Panc1 (cell line): ENCODE results near the gene CNGA1. TPM values are rescaled to one million over a fixed set of nuclear protein-coding genes. Genes with fewer than 3 reads are reported as not detected.
"Not testable (repeated sequence)": the region's sequence is repeated elsewhere in the genome, so short reads cannot be mapped to it uniquely, and the experiment has no call there.

Experiments
- ATAC-seq: fragments of 200-7000 bp; cut with Tn5 transposase; 2 replicates; pipeline ENCODE4 v1.9.1; 2020; ENCODE audit warnings: mild to moderate bottlenecking, moderate library complexity
- BruUV-seq: library from RNA; stranded (reverse); fragments of 400-500 nt; replicated peaks from 2 replicates; lab custom pipeline; 2021; lab: Mats Ljungman, UMichigan
- CTCF ChIA-PET: fragments of 300-600 bp; sonication (Branson Sonifier 250); formaldehyde crosslinking; loops from one replicate; lab custom pipeline; 2022; ENCODE audit warnings: antibody characterized with exemption; lab: Charles Lee
- POLR2A ChIA-PET: fragments of 300-600 bp; sonication (Branson Sonifier 250); formaldehyde crosslinking; loops from one replicate; lab custom pipeline; 2022; ENCODE audit warnings: antibody characterized with exemption; lab: Charles Lee
- DNase-seq: peaks from one replicate; pipeline ENCODE4 v3.0.0-alpha.2; 2010; ENCODE audit warnings: low read depth, low spot score
- H3K27ac ChIP-seq: 2 replicates; pipeline ENCODE4 v1.5.1; 2011; ENCODE audit warnings: mild to moderate bottlenecking, low read length, inconsistent platforms
- H3K27me3 ChIP-seq: fragments of 200-500 bp; sonication (Bioruptor generic); 2 replicates; pipeline ENCODE4 v1.6.0; 2014; ENCODE audit warnings: low read length, inconsistent platforms; ENCODE audit not compliant: control insufficient read depth, insufficient read depth
- H3K36me3 ChIP-seq: fragments of 200-500 bp; sonication (Bioruptor generic); 2 replicates; pipeline ENCODE4 v1.5.1; 2014; ENCODE audit warnings: inconsistent platforms, mild to moderate bottlenecking, low read length, moderate library complexity; ENCODE audit not compliant: control insufficient read depth, insufficient read depth
- H3K4me1 ChIP-seq: 2 replicates; pipeline ENCODE4 v1.5.1; 2011; ENCODE audit warnings: inconsistent platforms, mild to moderate bottlenecking, low read length, moderate library complexity; ENCODE audit not compliant: control insufficient read depth, insufficient read depth
- H3K4me3 ChIP-seq, 2 experiments: 2 replicates each; pipeline ENCODE4 v1.5.1; 2011 to 2012; ENCODE audit warnings: low read depth in 2 of 2, low read length in 2 of 2, mild to moderate bottlenecking in 2 of 2, inconsistent platforms in 1 of 2, moderate library complexity in 1 of 2
- H3K9me3 ChIP-seq: fragments of 200-500 bp; sonication (Bioruptor generic); 2 replicates; pipeline ENCODE4 v1.5.1; 2014; ENCODE audit warnings: low read depth, mild to moderate bottlenecking, inconsistent platforms, low read length, moderate library complexity; ENCODE audit not compliant: control insufficient read depth, insufficient read depth
- CTCF ChIP-seq: fragments of 450-650 bp; IDR thresholded peaks from 2 replicates; pipeline ENCODE4 v1.5.1; 2017; ENCODE audit warnings: mild to moderate bottlenecking
- POLR2AphosphoS5 ChIP-seq: IDR thresholded peaks from 2 replicates; pipeline ENCODE4 v1.6.1; 2012; ENCODE audit warnings: mild to moderate bottlenecking, low read depth, low read length, moderate library complexity
- REST ChIP-seq, 2 experiments: IDR thresholded peaks; 2 replicates each; pipeline ENCODE4 v1.6.1; 2011 to 2012; ENCODE audit warnings: low read depth in 2 of 2, control low read depth in 1 of 2, low read length in 1 of 2, mild to moderate bottlenecking in 1 of 2, moderate library complexity in 1 of 2; ENCODE audit not compliant: insufficient read depth in 1 of 2
- SIN3A ChIP-seq: IDR thresholded peaks from 2 replicates; pipeline ENCODE4 v1.6.1; 2012; ENCODE audit warnings: low read depth, mild to moderate bottlenecking, low read length, moderate library complexity, borderline replicate concordance; ENCODE audit not compliant: insufficient read depth
- in situ Hi-C: cut with HindIII; loops from 2 replicates; pipeline ENCODE4 v1.10.0; 2016; ENCODE audit warnings: low sequenced_read_pairs, low pct_unique_long_range_greater_than_20kb
- intact Hi-C: fragments of 100-400 bp; cut with micrococcal nuclease; formaldehyde crosslinking; loops from one replicate; pipeline ENCODE4 v1.10.0; 2022; ENCODE audit not compliant: unreplicated experiment
- total RNA-seq: library from RNA; stranded (reverse); gene quantifications from one replicate; pipeline ENCODE4 v1.2.1, GENCODE V29; 2021; ENCODE audit not compliant: unreplicated experiment

Gene CNGA1
- total RNA-seq, 1 experiment from 2014 or later: 0.23 TPM

- ATAC-seq (peak; percentile 95), DNase-seq (peak; percentile 27)
- Histone ChIP-seq H3K27ac (no peak overlapping the region), H3K27me3 (peaks cover 2% of the 10 kb centered on the region; the same call in 1 of the 2 replicates), H3K9me3 (no peaks in the 10 kb centered on the region), H3K4me3 (peak overlapping the region in 1 of 2 experiments; percentile 2; a peak in 1 of 4 replicates), H3K36me3 (no peaks in the 10 kb centered on the region), H3K4me1 (no peaks in the 10 kb centered on the region)
- intact Hi-C loops (loop anchor here (5.0 kb wide), 1 partner anchor 161 kb away; no protein-coding TSS in a partner anchor), in situ Hi-C loops (no loop called here)
- ChIA-PET POLR2A (no interaction called here), CTCF (interaction anchor here (0.5 kb wide), 1 partner anchor 257 kb away, joined by 4 read pairs; no protein-coding TSS in a partner anchor)
- TF ChIP-seq CTCF (peak; percentile 80), POLR2AphosphoS5 (no peak), REST (IDR thresholded peaks at IDR 0.05; ENCODE audit: insufficient read depth in 1 of 2, low read depth in 2 of 2, low read length in 1 of 2) (peak in 1 of 2 experiments; percentile 60; a peak in 1 of 4 replicates), SIN3A (no peak)
- BruUV-seq: no TSS peak
Observed at GRCh38 chr4:47926667-47927258, 89.7 kb downstream of the CNGA1 start.

- POLR2A ChIA-PET, BruUV-seq, in situ Hi-C loops, H3K27me3 ChIP-seq, CTCF ChIA-PET, ATAC-seq, H3K4me1 ChIP-seq, H3K36me3 ChIP-seq, H3K27ac ChIP-seq, H3K4me3 ChIP-seq, DNase-seq, H3K9me3 ChIP-seq, intact Hi-C loops: not testable (repeated sequence)
Observed at GRCh38 chr4:47923261-47923608, 93.2 kb downstream of the CNGA1 start.

GRCh38 chr4:47922436-47923260 lies 93.8 kb downstream of the CNGA1 start:
- H3K4me1 ChIP-seq, in situ Hi-C loops, H3K36me3 ChIP-seq, CTCF ChIA-PET, intact Hi-C loops, POLR2A ChIA-PET, H3K4me3 ChIP-seq, H3K27me3 ChIP-seq, DNase-seq, H3K27ac ChIP-seq, ATAC-seq, H3K9me3 ChIP-seq, BruUV-seq: not testable (repeated sequence)

- intact Hi-C loops, in situ Hi-C loops, H3K27ac ChIP-seq, ATAC-seq, H3K27me3 ChIP-seq, DNase-seq, H3K4me1 ChIP-seq, H3K36me3 ChIP-seq, BruUV-seq, POLR2A ChIA-PET, CTCF ChIA-PET, H3K4me3 ChIP-seq, H3K9me3 ChIP-seq: not testable (repeated sequence)
Observed at GRCh38 chr4:47917163-47917562, 99.3 kb downstream of the CNGA1 start.
